Renal cortical epithelial cell (primary cell): Measurements from ENCODE around the gene CFAP90. TPM values are rescaled to one million over a fixed set of nuclear protein-coding genes. Genes with fewer than 3 reads are reported as not detected.

Experiments used
- DNase-seq: peaks from one replicate; pipeline ENCODE4 v3.0.0-alpha.2; 2011; ENCODE audit warnings: low read depth
- total RNA-seq: library from RNA; depleted of rRNA; stranded (reverse); fragments of >200 nt; gene quantifications from 2 replicates; pipeline ENCODE4 v1.2.3, GENCODE V29; 2014

CFAP90 gene
- total RNA-seq, 1 donor from 2014 or later, result 0.55 TPM

DNA sequence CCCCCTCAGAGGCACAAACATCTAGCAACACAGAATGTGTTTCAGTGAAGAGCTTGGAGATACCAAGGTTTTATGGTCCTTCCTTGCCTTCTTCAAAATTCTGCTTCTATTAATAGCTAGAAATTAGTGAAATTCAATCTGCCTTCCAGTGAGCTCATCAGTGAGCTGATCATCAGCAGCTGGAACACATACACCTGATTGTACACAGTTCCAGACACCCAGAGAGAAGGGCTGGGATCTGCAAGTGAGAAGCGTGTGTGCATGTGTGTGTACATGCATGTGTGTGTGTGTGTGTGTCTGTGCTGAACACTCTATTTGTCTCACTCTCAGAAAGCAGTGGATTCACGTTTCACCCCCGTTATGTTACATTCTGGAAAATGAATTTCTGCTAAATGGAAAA is 28.5 kb downstream of the CFAP90 start:
- no peak for DNase-seq

DNA sequence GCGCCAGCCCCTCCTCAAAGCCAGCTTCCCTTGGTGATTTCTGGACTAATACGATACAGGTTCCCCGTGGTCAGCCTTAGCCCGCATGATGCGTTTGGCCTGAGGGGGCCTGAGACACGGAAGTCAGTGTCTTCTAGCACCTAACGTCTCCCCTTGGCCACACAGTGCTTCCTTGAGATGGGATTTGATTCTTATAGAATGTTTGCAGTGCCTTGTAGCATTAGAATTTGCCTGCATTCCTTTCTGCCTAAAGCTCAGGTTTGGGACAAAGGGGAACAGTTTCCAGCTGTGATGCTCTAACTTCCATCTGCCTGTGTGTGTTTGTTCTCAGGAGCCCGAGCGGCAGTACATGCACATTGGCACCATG is 34.4 kb downstream of the CFAP90 start:
- DNase-seq, result no peak

DNA sequence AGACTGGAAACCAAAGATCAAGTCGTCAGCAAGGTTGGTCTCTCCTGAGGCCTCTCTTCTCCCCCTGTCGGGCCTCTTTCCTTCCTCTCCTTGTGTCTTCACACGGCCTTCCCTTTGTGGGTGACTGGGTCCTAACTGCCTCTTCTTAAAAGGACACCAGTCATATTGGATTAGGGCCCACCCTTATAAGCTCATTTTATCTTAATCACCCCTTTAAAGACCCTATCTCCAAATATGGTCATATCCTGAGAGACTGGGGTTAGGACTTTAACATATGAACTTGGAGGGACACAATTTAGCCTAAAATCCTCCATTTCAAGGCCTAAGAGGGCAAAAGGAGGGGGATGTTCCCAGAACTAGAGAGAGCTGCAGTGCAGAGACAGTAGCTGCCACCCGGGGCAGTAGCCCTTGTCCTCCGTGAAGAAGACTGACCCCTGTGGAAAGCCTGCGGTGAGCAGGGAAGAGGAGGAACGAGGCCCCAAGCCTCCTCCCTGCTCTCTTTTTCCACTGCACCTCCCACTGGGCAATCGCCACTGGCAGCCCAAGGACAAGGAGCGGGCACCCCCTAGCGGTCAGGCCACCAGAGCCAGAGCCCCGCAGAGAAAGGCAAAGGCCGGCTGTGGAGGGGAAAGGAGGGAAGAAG is 34.9 kb downstream of the CFAP90 start:
- peak; percentile 50 for DNase-seq

DNA sequence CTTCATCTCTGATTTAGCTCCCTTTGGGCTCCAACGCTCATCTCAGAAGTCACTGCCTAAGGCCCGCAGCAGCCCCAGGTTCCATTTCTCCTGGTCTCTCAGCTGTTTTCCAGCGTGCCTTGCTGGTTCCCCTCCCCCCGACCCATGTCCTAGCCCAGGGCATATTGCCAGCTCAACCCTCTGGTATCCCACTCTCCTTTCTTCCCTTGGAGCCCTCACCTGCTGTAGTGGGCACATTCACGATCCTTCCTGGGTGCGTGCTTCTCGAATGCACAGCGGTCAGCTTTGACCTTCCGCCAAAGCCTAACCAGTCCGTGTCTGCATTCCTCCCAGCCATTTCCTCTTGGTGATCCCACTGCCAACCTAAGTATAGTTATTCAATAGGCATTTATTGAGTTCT is 36.1 kb downstream of the CFAP90 start:
- no peak for DNase-seq

DNA sequence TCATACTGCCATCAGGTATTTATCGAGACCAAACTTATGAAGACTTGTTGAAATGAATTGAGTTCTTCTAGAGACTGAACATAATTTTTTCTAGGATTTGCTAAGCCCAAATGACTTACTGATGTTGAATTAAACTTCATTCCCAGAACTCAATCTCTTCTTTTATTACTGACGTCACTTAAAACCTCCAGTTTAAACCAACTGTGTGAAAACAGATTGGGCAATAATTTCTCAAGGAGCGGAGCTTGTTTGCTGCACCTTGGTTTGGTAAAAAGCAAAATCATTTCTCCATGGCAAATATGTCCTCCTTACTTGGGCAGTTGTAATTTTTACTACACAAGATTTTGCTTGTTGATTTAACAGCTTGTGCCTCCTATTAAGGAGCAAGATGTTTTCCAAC is 37.4 kb downstream of the CFAP90 start:
- peak; percentile 4 for DNase-seq

DNA sequence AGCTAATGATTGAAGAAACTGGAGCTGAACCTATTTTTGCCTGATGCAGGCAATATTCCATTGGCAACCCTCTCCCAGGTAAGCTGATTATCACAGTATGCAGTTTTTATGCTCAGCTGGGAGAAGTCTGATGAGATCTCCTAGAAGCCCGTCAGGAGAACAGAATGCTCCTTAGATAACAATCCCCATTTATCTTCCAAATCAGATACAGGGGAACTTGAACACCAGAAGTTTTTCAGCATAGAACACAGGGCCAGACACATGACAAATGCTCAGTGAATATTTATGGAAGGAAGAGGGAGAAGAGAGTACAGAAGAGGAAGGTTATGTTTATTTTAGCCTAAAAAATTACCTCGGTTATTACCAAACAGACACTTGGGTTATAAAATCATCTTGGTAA is 37.9 kb downstream of the CFAP90 start:
- DNase-seq, result no peak

DNA sequence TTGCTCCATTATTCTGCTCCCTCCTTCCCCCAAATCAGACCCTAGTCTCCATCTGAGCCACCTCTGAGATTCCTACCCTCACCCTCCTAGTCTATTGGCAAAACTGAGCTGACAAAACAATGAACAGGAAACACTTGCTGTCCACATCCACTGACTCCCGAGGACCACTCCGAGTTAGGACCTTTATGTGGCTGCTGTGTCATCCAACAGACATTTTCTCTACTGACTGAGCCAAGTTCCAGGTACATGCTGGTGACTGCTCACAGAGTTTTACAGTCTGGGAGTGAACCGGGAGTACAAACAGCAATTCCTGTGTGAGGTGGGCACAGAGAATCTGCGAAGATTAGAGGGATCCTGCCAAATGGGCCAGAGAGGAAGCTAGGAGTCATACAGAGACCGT is 39.2 kb downstream of the CFAP90 start:
- no peak for DNase-seq

DNA sequence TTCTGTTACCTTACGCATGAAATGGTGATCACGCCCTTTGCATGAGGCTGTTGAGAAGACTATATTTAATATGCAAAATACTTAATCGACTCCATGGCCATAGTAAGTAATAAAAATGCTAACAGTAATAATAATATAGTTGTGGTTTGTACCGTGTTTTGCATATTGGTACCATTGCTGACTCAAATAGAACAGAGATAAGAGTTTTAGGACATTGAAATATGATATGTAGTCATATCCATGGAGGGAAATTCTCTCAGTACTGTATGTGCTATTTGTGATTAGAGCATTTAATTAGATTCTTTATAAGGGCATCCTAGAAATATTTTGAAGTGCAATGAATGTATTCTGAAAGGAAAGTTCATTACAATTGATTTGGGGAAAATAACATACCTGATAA is 41.9 kb downstream of the CFAP90 start:
- DNase-seq, result no peak

DNA sequence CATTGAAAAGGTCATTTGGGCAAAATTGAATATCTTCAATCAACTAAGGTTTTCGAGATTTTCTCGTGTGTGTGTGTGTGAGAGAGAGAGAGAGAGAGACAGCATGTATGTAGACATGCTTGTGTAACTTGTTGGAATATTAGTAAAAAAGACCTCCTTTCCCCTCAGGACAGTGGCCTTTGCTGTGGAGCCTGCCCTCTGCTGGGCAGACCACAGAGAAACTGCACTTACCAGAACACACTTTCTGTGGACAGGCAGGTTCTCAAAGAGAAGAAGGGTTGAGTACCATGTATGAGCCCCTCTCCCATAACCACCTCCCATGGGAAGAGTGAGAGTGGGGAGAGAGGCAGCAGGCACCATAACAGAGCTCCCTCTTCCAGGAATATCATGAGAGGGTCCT is 45.6 kb downstream of the CFAP90 start:
- peak; percentile 4 for DNase-seq

DNA sequence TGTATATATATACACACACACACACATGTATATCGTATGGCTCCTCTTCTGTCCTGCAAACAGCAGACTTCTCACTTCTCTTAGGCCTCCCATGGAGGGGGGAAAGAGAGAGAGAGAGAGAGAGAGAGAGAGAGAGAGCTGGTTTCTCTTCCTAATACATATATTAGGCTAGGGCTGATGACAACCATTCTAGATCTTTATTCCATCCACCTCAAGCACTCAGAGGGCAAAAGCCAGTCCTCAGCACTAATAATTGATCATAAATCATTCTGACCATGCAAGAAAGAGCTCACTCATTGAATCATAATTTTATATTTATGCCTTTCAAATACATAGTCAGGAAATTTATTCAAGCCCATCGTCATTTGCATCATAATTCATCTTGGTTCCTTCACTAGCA is 47.0 kb downstream of the CFAP90 start:
- DNase-seq, result no peak

DNA sequence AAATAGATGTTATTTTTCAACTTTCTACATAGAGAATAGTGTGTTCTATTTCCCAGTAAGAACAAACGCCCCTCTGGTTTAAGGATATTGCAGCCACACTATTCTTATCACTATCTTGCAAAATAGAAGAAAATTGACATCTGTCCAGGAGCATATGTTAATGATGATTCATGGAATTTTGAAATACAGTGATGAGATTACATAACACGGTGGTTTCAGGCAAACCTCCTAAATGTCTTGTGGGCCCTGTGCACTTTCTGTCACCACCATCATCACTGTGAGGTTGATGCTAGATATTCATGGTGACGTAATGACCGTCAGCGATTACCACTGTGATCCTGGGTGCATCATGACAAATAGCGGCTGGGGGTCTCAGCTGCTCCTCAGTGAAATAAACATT is 48.1 kb downstream of the CFAP90 start:
- DNase-seq, result no peak

DNA sequence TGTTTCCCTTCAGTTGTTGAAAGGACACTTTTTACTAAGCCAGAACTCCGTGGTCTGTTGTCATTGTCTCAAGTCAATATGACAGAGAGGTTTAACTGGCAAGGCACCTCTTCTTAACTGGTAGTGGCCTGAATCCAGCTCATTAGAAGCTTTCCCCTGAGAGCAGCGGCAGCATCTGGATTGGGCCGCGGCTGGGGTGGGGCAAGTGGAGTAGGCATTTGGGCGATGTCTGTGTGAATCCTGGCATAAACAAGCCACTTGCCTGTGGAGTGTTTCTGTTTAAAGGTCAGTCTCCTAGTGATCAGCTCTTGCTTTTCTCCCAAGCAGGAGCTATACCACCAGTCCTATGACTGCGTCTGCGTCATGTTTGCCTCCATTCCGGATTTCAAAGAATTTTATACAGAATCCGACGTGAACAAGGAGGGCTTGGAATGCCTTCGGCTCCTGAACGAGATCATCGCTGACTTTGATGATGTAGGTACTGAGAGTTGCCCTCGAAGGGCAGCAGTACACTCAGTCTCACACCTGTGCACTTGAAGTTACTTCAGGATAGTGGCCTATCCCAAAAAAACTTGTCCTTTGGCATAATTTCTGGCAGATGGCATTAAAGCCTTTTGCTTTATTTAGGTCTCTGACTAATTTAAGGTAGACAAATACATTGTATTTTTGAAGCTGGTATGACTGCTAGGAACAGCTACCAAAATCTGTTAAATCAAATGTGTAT is 48.9 kb downstream of the CFAP90 start:
- no peak for DNase-seq

DNA sequence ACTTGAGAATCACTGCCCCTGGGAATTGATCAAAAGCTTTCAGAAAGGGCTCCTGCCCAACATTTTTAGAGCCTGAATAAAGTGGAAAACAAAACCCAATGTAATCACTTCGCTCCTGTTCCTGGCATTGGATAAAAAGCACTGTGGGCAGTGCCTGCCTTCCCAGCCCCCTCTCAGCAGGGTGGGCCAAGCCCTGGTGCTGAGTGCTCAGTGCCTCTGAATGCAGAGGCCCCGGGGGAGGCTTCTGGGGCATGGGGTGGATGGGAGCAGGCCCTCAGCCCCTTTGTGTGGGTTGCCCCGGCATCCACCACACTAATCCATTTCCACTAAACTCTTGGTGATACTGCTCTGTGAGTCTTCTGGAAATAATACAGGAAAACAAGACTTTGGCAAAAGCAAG is 55.6 kb downstream of the CFAP90 start:
- DNase-seq, result no peak

DNA sequence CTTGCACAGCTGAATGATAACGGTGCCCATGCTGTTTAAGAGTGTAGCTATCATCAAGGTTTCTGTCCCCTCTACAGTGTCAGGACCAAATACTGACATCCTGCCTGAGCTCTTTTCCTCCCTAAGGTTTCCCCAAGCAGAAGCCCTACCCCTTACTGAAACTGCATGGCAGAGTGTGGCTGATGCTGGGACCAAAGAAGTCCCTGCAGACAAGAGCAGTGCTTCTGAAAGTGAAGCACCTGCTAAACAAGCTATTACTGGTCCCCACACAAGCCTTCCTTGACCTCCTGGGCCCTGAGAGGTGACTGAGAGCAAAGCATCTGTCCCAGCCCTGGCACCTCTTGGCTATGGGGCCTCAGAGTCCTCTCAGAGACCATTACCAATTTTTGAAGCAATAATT is 56.1 kb downstream of the CFAP90 start:
- no peak for DNase-seq

DNA sequence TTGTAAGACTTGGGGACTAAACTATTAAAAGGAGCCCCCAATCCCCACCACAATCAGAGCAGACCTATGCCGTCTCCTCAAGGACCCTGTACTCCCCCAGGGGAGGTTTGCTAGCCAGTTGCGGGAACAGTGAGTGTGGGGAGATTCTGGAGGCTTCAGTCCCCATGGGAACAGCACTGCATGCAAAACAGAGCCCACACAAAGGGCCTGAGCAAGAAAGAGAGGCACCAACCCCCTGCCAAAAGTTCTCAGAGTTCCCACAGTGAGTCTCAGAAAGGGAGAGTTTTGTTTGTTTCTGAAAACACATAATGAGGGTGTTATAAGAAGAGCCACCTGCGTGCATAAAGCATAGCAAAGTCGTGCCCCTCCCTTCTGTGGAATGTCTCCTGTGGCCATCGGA is 56.6 kb downstream of the CFAP90 start:
- no peak for DNase-seq

DNA sequence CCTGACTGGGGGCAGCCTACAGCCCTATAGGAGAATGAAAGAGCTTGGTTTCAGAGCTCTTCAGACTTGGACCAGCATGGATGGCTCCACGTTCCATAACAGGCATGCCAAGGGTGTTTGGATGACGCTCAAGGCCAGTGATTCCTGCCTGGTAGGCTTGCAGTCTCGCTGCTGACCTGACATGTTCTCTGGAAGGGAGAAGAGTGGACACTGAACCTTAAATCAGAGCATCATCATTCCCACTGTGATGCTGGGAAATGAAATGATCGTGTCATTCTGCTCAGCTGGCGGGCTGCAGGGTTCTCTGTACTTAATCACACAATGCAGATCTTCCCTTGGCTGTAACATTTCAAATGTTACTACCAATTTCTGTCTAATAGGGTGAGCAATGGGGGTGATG is 57.0 kb downstream of the CFAP90 start:
- DNase-seq, result no peak

DNA sequence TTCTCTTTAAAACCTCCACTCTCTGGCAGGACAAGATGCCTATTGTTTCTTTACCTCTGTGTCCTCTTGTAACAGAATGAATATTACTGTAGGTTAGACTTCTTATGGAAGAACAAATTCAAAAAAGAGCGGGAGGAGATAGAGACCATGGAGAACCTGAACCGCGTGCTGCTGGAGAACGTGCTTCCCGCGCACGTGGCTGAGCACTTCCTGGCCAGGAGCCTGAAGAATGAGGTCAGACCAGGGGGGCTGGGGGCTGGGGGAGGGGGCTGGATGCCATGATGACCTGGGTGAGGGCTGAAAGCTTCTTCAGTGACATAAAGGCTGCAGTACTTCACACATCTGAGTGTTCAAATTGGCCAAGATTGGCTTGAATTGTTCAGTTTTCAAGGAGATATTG is 61.4 kb downstream of the CFAP90 start:
- DNase-seq, result no peak

DNA sequence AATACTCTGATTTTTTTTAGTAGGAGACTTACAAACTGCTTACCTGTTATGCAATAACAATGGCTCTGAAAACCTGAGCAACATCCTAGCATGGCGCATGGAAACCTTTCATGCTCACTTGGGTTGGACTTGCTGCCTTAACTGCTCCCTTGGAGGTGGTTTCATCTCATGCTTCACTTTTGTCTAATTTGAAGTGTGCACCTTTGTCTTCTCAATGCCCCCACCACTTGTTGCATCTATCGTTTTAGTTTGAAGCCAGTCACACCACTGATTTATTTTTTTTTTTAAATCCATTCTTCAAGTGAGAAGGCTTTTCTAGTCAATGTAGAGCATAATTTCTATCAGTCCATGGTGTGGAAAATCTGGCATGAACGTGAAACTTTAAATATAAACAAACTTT is 63.2 kb downstream of the CFAP90 start:
- no peak for DNase-seq

DNA sequence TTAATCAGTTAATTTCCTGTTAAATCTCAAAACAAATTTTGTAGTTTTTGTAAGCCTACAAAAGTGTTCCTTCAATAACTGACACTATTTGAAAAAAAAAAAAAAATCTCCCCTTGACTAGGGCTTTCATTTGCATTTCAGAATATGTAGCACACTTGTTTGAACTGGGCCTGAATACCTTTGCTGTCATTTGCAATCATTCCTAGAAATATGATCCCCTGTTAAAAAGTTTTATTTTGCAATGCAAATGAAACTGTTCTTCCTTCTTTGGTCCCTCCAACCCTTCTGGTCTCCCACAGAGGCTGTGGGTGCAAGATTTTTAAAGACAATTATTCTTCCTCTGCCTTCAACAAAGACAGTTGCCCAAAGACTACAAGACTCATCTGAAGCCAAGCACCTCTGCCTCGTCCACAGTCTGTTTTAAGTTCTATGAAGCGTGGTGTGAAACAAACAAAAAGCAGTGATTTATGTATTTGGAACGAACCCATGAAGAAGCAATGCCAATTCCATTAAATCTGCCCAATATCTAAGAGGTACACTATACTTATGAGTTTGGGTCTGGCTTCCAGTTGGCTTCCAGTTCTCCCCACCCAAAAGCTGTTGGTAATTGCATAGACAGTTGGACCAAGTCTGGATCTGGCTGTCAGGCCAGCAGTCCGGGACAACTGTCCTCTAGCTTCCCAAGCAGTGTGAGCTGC is 66.1 kb downstream of the CFAP90 start:
- no peak for DNase-seq

DNA sequence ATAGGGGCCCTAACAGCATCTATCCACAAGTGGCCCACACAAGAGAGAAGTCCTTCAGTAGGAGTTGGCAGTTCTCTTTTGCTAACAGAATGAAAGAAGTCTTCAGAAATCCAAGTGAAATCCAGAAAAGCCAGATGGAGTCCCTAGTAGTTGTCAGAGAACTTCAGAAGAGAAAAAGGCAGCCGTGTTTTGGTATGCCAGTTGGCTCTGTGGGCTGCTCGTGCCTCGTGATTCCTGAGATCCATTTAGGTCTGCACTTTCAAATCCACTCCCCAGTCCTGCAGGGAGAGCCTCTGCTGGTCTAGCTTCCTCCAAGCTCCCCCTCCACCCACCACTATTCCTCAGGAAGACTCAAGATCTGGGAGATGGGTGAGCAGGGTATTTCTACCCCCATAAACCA is 69.0 kb downstream of the CFAP90 start:
- no peak for DNase-seq
